ENCODE measurements around the gene USP40.

DNA sequence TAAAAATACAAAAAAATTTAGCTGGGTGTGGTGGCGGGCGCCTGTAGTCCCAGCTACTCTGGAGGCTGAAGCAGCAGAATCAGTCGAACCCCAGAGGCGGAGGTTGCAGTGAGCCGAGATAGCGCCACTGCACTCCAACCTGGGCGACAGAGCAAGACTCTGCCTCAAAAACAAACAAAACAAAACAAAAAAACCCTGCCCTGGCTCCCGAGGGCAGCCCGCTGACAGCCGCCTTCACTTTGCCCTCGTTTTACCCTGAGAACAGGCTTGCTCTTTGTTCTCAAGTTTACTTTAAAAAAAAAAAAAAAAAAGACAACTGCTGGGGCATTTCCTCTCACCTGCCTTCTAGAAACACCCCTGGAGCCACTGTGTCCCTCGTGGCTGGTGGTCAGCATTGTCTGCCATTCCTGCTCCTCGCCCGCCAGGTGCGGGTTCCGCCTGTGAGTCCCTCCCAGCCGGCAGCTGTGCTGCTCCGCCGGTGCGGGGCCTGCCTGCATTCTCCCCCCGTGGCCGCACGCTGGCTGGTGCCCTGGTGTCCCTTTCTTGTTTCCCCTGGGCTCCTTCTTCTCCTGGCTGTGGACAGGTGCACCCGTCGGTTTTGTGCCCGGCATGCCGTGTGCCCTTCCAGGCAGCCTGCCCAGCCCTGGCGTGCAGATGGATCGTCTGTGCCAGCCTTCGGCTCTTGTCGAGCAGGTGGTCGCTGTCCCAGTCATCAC, 105.7 kb downstream of the USP40 start:
- TF ChIP-seq, protein P1, sequence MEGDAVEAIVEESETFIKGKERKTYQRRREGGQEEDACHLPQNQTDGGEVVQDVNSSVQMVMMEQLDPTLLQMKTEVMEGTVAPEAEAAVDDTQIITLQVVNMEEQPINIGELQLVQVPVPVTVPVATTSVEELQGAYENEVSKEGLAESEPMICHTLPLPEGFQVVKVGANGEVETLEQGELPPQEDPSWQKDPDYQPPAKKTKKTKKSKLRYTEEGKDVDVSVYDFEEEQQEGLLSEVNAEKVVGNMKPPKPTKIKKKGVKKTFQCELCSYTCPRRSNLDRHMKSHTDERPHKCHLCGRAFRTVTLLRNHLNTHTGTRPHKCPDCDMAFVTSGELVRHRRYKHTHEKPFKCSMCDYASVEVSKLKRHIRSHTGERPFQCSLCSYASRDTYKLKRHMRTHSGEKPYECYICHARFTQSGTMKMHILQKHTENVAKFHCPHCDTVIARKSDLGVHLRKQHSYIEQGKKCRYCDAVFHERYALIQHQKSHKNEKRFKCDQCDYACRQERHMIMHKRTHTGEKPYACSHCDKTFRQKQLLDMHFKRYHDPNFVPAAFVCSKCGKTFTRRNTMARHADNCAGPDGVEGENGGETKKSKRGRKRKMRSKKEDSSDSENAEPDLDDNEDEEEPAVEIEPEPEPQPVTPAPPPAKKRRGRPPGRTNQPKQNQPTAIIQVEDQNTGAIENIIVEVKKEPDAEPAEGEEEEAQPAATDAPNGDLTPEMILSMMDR (conservative IDR thresholded peaks at IDR 0.05): no peak
- TF ChIP-seq ZFX (IDR thresholded peaks at IDR 0.05): no peak

Data from C4-2B (cell line).